Tibial nerve (tissue), 4 donors: ENCODE measurements around the gene BDH1. TPM values are rescaled to one million over a fixed set of nuclear protein-coding genes. Genes with fewer than 3 reads are reported as not detected.

Experiments
- DNase-seq, 2 donors: peaks; one replicate each; pipeline ENCODE4 v3.0.0-alpha.2; 2019; ENCODE audit warnings: low spot score in 2 of 2
- H3K27ac ChIP-seq, 4 donors: fragments of 200-600 bp; sonication (generic) in 3 of 4; one replicate each; pipeline ENCODE4 v1.5.1; 2017 to 2019; ENCODE audit warnings: mild to moderate bottlenecking in 1 of 4
- H3K27me3 ChIP-seq, 2 donors: fragments of 200-600 bp; sonication (generic) in 1 of 2; one replicate each; pipeline versions ENCODE4 v1.5.1 to v1.6.0; 2017 to 2019
- H3K36me3 ChIP-seq, 3 donors: fragments of 200-600 bp; sonication (generic); one replicate each; pipeline ENCODE4 v1.5.1; 2018 to 2019
- H3K4me1 ChIP-seq, 4 donors: fragments of 200-600 bp; sonication (generic) in 3 of 4; one replicate each; pipeline ENCODE4 v1.5.1; 2017 to 2019
- H3K4me3 ChIP-seq, 4 donors: fragments of 200-600 bp; sonication (generic) in 3 of 4; one replicate each; pipeline ENCODE4 v1.5.1; 2017 to 2019; ENCODE audit warnings: mild to moderate bottlenecking in 1 of 4, moderate library complexity in 1 of 4
- H3K9me3 ChIP-seq, 4 donors: fragments of 200-600 bp; sonication (generic) in 3 of 4; one replicate each; pipeline ENCODE4 v1.5.1; 2017 to 2019
- EP300 ChIP-seq, 2 donors: sonication (generic); formaldehyde crosslinking; IDR thresholded peaks; one replicate each; pipeline ENCODE4 v1.6.1; 2017; ENCODE audit warnings: antibody characterized with exemption in 2 of 2, mild to moderate bottlenecking in 1 of 2
- POLR2A ChIP-seq, 2 donors: fragments of 450-650 bp; IDR thresholded peaks; one replicate each; pipeline ENCODE4 v1.6.1; 2017; ENCODE audit warnings: antibody characterized with exemption in 2 of 2, mild to moderate bottlenecking in 2 of 2, moderate library complexity in 2 of 2
- WGBS, 2 donors: methylation state at CpG; one replicate each; pipeline ENCODE4 v1.1.5; 2018; 5-methylcytosine and 5-hydroxymethylcytosine counted together
- total RNA-seq, 4 donors: library from RNA; depleted of rRNA; stranded (reverse); fragments of >200 nt; gene quantifications; one replicate each; pipeline ENCODE4 v1.1.0, GENCODE V29; 2016
- TF ChIP-seq, protein P1 (sequence below), 5 experiments: fragments of 200-600 bp in 3 of 5; fragments of 450-650 bp in 2 of 5; sonication (generic) in 3 of 5; IDR thresholded peaks; one replicate each; pipeline ENCODE4 v1.5.1; 2016 to 2019; ENCODE audit warnings: antibody characterized with exemption in 5 of 5, mild to moderate bottlenecking in 3 of 5, moderate library complexity in 2 of 5

BDH1 gene
- total RNA-seq, 4 donors from 2014 or later, result 15.1 to 24.3 (median 18.7) TPM

DNA sequence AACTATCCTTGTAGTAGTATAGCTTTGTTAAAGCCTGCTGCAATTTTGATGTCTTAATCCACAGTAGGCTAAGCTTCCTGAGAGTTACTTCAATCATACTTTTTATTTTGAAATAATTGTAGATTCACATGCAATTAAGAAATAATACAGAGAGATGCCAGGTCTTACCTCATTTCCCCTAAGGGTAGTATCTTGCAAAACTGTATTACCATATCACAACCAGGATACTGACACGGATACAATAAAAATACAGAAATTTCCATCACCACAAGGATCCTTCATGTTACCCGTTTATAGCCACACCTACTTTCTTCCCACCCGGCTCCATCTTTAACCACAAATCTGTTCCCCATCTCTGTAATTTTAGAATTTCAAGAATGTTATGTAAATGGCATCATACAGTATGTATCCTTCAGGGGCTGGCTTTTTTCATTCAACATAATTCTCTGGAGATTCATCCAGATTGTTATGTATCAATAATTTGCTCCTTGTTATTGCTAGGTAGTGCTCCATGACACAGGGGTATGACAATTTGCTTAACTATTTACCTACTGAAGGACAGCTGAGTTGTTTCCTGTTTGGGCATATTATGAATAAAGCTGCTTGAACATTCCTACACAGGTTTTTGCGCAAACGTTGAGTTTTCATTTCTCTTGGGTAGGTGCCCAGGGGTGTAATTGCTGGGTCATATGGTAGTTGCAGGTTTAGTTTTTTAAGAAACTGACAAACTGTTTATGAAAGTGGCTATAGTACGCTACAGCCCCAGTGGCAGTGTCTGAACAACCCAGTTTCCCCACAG lies 21.6 kb downstream of the BDH1 start:
- WGBS, 2 donors, result 74 to 80% methylated on average over 6 of the region's 6 CpGs
- TF ChIP-seq, protein P1, sequence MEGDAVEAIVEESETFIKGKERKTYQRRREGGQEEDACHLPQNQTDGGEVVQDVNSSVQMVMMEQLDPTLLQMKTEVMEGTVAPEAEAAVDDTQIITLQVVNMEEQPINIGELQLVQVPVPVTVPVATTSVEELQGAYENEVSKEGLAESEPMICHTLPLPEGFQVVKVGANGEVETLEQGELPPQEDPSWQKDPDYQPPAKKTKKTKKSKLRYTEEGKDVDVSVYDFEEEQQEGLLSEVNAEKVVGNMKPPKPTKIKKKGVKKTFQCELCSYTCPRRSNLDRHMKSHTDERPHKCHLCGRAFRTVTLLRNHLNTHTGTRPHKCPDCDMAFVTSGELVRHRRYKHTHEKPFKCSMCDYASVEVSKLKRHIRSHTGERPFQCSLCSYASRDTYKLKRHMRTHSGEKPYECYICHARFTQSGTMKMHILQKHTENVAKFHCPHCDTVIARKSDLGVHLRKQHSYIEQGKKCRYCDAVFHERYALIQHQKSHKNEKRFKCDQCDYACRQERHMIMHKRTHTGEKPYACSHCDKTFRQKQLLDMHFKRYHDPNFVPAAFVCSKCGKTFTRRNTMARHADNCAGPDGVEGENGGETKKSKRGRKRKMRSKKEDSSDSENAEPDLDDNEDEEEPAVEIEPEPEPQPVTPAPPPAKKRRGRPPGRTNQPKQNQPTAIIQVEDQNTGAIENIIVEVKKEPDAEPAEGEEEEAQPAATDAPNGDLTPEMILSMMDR (IDR thresholded peaks at IDR 0.05), result no peak
- TF ChIP-seq EP300 (IDR thresholded peaks at IDR 0.05), result peak in 1 of 2 donors; percentile 38
- no peaks in the 10 kb centered on the region for H3K9me3 ChIP-seq
- peaks cover 0 to 6% (median 0%) of the 10 kb centered on the region in 3 donors for H3K36me3 ChIP-seq
- no peak for DNase-seq
- no peaks in the 10 kb centered on the region for H3K27me3 ChIP-seq
- H3K27ac ChIP-seq, result no peak overlapping the region
- no peaks in the 10 kb centered on the region for H3K4me1 ChIP-seq
- H3K4me3 ChIP-seq, result no peak overlapping the region

DNA sequence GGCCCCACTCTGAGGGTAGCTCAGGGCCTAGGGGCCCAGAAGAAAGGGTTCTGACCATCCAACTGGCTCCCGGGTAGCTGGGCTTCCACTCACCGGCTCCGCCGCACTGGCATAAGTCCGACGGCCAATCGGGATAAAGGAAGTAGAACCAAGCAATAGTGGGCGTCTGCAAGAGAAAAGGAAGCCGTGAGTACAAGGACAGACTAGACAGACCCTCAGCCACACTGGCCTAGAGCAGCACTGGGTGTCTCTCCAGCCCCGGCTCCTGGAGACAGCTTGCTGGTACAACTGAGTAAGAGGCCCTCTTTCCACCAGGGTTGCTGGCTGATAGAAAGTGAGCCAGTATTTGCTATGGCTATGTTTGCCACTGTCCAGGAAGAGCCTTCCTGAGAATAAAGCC lies 22.4 kb downstream of the BDH1 start:
- 96% methylated on average over 10 of the region's 10 CpGs for WGBS, 2 donors
- H3K9me3 ChIP-seq, result no peaks in the 10 kb centered on the region
- H3K27ac ChIP-seq, result no peak overlapping the region
- no peaks in the 10 kb centered on the region for H3K27me3 ChIP-seq
- no peak overlapping the region for H3K4me3 ChIP-seq
- no peaks in the 10 kb centered on the region for H3K4me1 ChIP-seq
- peaks cover 0 to 6% (median 0%) of the 10 kb centered on the region in 3 donors for H3K36me3 ChIP-seq
- TF ChIP-seq POLR2A (IDR thresholded peaks at IDR 0.05), result no peak
- TF ChIP-seq, protein P1 (IDR thresholded peaks at IDR 0.05), result no peak
- TF ChIP-seq EP300 (IDR thresholded peaks at IDR 0.05), result no peak
- no peak for DNase-seq

DNA sequence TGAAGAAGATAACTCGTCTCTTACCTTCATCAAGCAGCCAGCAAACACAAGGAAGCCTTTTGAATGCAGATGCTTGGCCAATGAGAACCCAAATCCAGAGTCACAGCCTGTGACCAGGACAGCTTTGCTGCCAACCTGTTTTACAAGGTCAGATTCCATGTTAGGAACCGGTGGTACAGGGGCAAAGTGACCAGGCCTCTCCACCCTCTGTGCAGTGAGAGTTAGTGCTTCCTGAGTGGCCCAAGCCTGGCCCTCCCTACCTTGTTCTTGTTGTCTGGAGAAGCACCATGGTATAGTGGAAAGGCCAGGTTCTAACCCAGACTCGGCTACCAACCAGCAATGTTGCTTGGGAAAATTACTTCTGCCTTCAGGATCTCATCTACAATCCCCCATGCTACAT lies 23.4 kb downstream of the BDH1 start:
- H3K36me3 ChIP-seq, result peaks cover 0 to 15% (median 0%) of the 10 kb centered on the region in 3 donors
- 87 to 88% methylated on average over 3 of the region's 3 CpGs for WGBS, 2 donors
- no peak overlapping the region for H3K27ac ChIP-seq
- TF ChIP-seq, protein P1 (IDR thresholded peaks at IDR 0.05), result no peak
- TF ChIP-seq EP300 (IDR thresholded peaks at IDR 0.05) (no peak), POLR2A (IDR thresholded peaks at IDR 0.05) (no peak)
- DNase-seq, result no peak
- no peak overlapping the region for H3K4me3 ChIP-seq
- no peaks in the 10 kb centered on the region for H3K4me1 ChIP-seq
- H3K27me3 ChIP-seq, result no peaks in the 10 kb centered on the region
- H3K9me3 ChIP-seq, result no peaks in the 10 kb centered on the region

DNA sequence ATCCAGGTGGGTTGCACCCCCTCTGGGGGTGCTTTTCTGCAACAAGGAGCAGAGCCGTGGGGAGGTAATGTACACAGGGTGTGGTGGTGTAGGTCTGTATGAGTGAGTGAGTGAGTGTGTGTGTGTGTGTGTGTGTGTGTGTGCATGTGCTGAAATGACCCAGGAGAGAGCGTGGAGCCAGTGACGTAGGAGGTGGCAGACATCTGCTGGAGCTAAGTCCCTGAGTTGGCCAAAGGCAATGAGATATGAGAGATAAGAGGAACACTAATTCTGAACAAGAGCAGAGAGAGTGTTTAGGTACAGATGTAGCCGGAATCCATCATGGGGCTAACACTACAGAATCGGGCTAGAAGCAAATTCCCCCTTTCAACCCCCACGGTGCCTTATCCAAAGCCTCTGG lies 27.6 kb downstream of the BDH1 start:
- H3K27me3 ChIP-seq, result no peaks in the 10 kb centered on the region
- no peak overlapping the region for H3K27ac ChIP-seq
- TF ChIP-seq EP300 (IDR thresholded peaks at IDR 0.05), result no peak
- no peak for TF ChIP-seq POLR2A (IDR thresholded peaks at IDR 0.05)
- TF ChIP-seq, protein P1 (IDR thresholded peaks at IDR 0.05), result no peak
- 89 to 92% methylated on average over 6 of the region's 6 CpGs for WGBS, 2 donors
- no peaks in the 10 kb centered on the region for H3K4me1 ChIP-seq
- no peak overlapping the region for H3K4me3 ChIP-seq
- no peak for DNase-seq
- no peaks in the 10 kb centered on the region for H3K9me3 ChIP-seq
- H3K36me3 ChIP-seq, result peaks cover 0 to 21% (median 0%) of the 10 kb centered on the region in 3 donors

DNA sequence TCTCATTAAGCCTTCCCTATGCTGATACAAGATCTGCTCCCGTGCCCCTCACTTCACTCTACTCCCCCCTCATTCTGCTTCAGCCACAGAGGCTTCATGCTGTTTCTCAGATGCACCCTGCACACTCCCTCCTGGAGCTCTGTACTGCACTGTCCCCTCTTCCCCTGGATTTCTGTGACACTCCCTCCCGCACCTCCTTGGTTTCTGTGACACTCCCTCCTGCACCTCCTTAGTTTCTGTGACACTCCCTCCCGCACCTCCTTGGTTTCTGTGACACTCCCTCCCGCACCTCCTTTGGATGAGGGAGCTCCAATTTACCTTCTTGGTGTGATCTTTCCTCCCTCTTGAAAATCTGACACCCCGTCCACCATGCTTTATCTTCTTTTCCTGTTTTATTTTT lies 28.2 kb downstream of the BDH1 start:
- Histone ChIP-seq H3K4me1 (peaks cover 0 to 5% (median 0%) of the 10 kb centered on the region in 4 donors), H3K4me3 (no peak overlapping the region), H3K9me3 (no peaks in the 10 kb centered on the region), H3K36me3 (peaks cover 0 to 20% (median 0%) of the 10 kb centered on the region in 3 donors), H3K27ac (no peak overlapping the region), H3K27me3 (no peaks in the 10 kb centered on the region)
- DNase-seq, result no peak
- WGBS, 2 donors, result 91 to 92% methylated on average over 5 of the region's 5 CpGs
- TF ChIP-seq EP300 (IDR thresholded peaks at IDR 0.05), result no peak
- no peak for TF ChIP-seq POLR2A (IDR thresholded peaks at IDR 0.05)
- TF ChIP-seq, protein P1 (IDR thresholded peaks at IDR 0.05), result no peak
